Measurements from ENCODE around the gene JARID2. TPM values are rescaled to one million over a fixed set of nuclear protein-coding genes. Genes with fewer than 3 reads are reported as not detected.

JARID2 gene
- total and polyA plus RNA-seq, 7 donors: 1.8 to 7.8 (median 6.1) TPM

GRCh38 chr6:15380351-15380750 lies 134.5 kb downstream of the JARID2 start:
- Histone ChIP-seq H3K4me3 (no peak overlapping the region), H3K4me1 (peaks cover 0 to 37% (median 21%) of the 10 kb centered on the region in 4 donors), H3K27me3 (no peaks in the 10 kb centered on the region), H3K36me3 (no peaks in the 10 kb centered on the region), H3K9me3 (no peaks in the 10 kb centered on the region), H3K27ac (no peak overlapping the region)
- no peak for DNase-seq
- intact Hi-C loops (cut with DNase I): no loop called here
- TF ChIP-seq CTCF (IDR thresholded peaks at IDR 0.05): no peak
- no peak for TF ChIP-seq EP300 (IDR thresholded peaks at IDR 0.05)
- no peak for TF ChIP-seq POLR2AphosphoS5 (IDR thresholded peaks at IDR 0.05)
- TF ChIP-seq POLR2A (IDR thresholded peaks at IDR 0.05): no peak
- WGBS, 2 donors: 70 to 86% methylated on average over 4 of the region's 4 CpGs

- 78 to 87% methylated on average over 7 of the region's 7 CpGs for WGBS, 2 donors
- TF ChIP-seq POLR2A (IDR thresholded peaks at IDR 0.05) (no peak), POLR2AphosphoS5 (IDR thresholded peaks at IDR 0.05) (no peak), CTCF (IDR thresholded peaks at IDR 0.05) (no peak), EP300 (IDR thresholded peaks at IDR 0.05) (no peak)
Measured at GRCh38 chr6:15382089-15382488, 136.2 kb downstream of the JARID2 start.

GRCh38 chr6:15382712-15383111 lies 136.8 kb downstream of the JARID2 start:
- no peak for TF ChIP-seq EP300 (IDR thresholded peaks at IDR 0.05)
- no peak for TF ChIP-seq POLR2A (IDR thresholded peaks at IDR 0.05)
- no peak for TF ChIP-seq POLR2AphosphoS5 (IDR thresholded peaks at IDR 0.05)
- TF ChIP-seq CTCF (IDR thresholded peaks at IDR 0.05): no peak
- Histone ChIP-seq H3K4me1 (peaks cover 0 to 34% (median 21%) of the 10 kb centered on the region in 4 donors), H3K36me3 (no peaks in the 10 kb centered on the region), H3K27me3 (no peaks in the 10 kb centered on the region), H3K27ac (no peak overlapping the region), H3K4me3 (no peak overlapping the region), H3K9me3 (no peaks in the 10 kb centered on the region)
- DNase-seq: no peak
- WGBS, 2 donors: 91 to 95% methylated on average over 8 of the region's 8 CpGs
- intact Hi-C loops (cut with DNase I): no loop called here

More at GRCh38 chr6:15382089-15382488, 136.2 kb downstream of the JARID2 start:
- H3K9me3 ChIP-seq: no peaks in the 10 kb centered on the region
- H3K36me3 ChIP-seq: no peaks in the 10 kb centered on the region
- H3K27me3 ChIP-seq: no peaks in the 10 kb centered on the region
- DNase-seq: no peak
- no peak overlapping the region for H3K4me3 ChIP-seq
- no peak overlapping the region for H3K27ac ChIP-seq
- H3K4me1 ChIP-seq: peaks cover 0 to 34% (median 21%) of the 10 kb centered on the region in 4 donors
- intact Hi-C loops (cut with DNase I): no loop called here

GRCh38 chr6:15384901-15385300 lies 139.0 kb downstream of the JARID2 start:
- no peak for TF ChIP-seq POLR2A (IDR thresholded peaks at IDR 0.05)
- TF ChIP-seq POLR2AphosphoS5 (IDR thresholded peaks at IDR 0.05): no peak
- TF ChIP-seq EP300 (IDR thresholded peaks at IDR 0.05): no peak
- no peak for TF ChIP-seq CTCF (IDR thresholded peaks at IDR 0.05)
- Histone ChIP-seq H3K4me1 (peaks cover 0 to 40% (median 28%) of the 10 kb centered on the region in 4 donors), H3K9me3 (no peaks in the 10 kb centered on the region), H3K4me3 (no peak overlapping the region), H3K27me3 (no peaks in the 10 kb centered on the region), H3K27ac (no peak overlapping the region), H3K36me3 (no peaks in the 10 kb centered on the region)
- intact Hi-C loops (cut with DNase I): no loop called here
- 55% methylated on average over 4 of the region's 4 CpGs for WGBS, 2 donors
- no peak for DNase-seq

- no peaks in the 10 kb centered on the region for H3K27me3 ChIP-seq
- intact Hi-C loops (cut with DNase I): no loop called here
- peaks cover 0 to 42% (median 30%) of the 10 kb centered on the region in 4 donors for H3K4me1 ChIP-seq
- no peaks in the 10 kb centered on the region for H3K9me3 ChIP-seq
- 91 to 95% methylated on average over 6 of the region's 6 CpGs for WGBS, 2 donors
- no peak for DNase-seq
- no peak for TF ChIP-seq POLR2A (IDR thresholded peaks at IDR 0.05)
- no peak for TF ChIP-seq EP300 (IDR thresholded peaks at IDR 0.05)
- TF ChIP-seq CTCF (IDR thresholded peaks at IDR 0.05): no peak
- no peak for TF ChIP-seq POLR2AphosphoS5 (IDR thresholded peaks at IDR 0.05)
- H3K36me3 ChIP-seq: no peaks in the 10 kb centered on the region
- H3K27ac ChIP-seq: no peak overlapping the region
- no peak overlapping the region for H3K4me3 ChIP-seq
Measured at GRCh38 chr6:15385521-15385920, 139.7 kb downstream of the JARID2 start.

All from sigmoid colon (tissue), 7 donors.